ENCODE data around the gene HNMT.

DNA sequence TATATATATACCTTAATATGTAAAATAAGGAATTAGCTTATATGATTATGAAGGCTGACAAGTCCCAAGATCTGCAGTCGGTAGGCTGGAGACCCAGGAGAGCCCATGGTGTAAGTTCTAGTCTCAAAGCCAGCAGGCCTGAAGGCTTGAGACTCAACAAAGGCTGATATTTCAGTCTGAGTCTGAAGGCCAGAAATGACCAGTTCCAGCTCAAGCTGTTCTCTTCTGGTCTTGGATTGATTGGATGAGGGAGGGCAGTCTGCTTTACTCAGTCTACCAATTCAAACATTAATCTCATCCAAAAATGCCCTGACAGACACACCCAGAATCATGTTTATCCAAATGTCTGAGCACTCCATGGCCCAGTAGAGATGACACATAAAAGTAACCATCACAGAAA, 22.0 kb downstream of the HNMT start:
- no peak for TF ChIP-seq CTCF (IDR thresholded peaks at IDR 0.05)
- no peak for TF ChIP-seq ZFX (IDR thresholded peaks at IDR 0.05; ENCODE audit: borderline replicate concordance)

Measured in 22Rv1 (cell line).